HTR-8/SVneo (cell line): Measurements from ENCODE around the gene NOP56.

ENCODE experiments used
- DNase-seq: peaks from one replicate; pipeline ENCODE4 v3.0.0; 2011; ENCODE audit warnings: low spot score, mixed read lengths; ENCODE audit not compliant: insufficient read length
- FAIRE-seq: peaks from 2 replicates; lab custom pipeline; 2011; peaks lifted over from hg19 to GRCh38; lab: Jason Lieb, UNC

The NOP56 gene

GRCh38 chr20:2699775-2700413, 47.5 kb downstream of the NOP56 start:
- DNase-seq (no peak), FAIRE-seq (no peak)

DNA sequence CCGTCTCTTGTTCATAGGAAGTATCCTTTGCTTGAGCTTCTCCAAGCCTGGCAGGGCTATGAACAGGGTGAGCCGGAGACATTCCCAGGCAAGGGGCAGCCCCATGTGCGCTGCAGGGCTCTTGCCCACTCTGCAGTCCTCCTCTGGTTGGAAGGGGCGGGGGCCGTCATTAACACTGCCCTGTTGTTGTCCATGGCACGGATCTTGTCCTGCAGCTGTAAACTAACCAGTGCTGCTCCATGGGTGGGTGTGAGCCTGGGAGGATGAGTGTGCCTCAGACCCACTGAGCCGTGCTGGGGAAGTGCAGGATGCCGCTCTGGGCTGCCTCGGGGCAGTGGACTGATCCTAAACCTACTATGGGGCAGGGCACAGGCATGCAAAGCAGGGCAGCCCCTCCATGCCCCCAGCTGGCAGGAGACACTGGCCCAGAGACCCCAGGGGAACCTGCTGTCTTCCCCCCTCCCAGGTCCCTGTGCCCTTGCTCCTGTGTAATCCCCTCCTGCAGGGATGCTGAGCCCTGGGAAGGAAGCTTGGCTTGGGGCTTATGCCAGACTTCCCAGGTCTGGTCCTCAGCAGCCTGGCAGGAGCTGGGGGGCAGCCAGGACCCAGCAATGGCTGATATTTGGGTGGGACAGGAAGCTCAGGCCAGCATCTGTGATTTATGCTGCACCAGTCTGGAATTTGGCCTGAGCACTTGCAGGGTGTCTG, 48.6 kb downstream of the NOP56 start:
- FAIRE-seq (peak; percentile 16), DNase-seq (no peak)

DNA sequence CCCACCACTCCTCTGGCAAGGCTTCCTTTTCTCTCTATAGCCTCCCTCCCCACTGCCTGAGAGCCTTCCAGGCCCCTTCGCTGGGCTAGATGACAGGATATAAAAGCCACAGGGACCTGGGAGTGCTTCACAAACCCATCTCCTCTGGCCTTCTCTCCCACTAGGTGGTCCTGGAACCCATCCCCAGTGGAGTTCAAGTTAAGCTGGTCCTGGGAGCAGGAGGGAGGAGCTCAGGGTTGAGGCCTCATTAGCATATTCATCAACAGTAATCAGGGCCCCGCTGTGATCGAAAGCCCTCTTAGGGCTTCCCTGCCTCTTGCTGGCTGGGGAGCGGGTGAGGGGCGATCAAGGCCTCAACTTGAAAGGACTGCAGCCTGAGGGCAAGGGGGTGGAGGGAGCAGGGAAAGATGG, 49.2 kb downstream of the NOP56 start:
- FAIRE-seq = no peak
- no peak for DNase-seq

DNA sequence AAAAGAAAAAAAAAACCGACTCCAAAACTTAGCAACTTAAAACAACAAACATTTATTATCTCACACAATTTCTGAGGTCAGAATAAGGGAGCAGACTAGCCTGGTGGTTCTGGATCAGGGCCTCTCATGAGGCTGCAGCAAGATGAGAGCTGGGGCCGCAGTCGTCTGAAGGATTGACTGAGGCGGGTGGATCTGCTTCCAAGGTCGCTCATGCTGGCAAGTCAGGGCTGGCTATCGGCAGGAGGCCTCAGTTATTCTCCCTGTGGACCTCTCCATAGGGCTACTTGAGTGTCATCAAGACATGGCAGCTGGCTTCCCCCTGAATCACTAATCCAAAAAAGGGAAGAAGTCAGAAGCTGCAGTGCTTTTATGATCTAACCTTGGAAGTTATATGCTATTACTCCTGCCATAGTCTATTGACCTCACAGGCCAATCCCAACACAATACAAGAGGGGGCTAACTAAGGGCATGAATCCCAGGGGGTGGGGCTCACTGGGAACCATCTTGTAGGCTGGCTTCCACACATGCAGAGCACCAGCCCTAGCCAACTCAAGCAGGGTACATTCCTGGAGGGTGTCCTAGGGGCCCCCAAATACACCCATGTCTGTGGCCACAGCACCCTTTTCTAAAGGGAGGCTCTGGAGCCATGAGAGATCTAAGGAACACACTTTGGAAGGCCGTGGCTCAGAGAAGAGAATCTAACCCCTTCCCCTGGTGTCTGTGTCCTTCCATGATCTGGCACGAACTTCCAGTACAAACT, 51.5 kb downstream of the NOP56 start:
- no peak for FAIRE-seq

DNA sequence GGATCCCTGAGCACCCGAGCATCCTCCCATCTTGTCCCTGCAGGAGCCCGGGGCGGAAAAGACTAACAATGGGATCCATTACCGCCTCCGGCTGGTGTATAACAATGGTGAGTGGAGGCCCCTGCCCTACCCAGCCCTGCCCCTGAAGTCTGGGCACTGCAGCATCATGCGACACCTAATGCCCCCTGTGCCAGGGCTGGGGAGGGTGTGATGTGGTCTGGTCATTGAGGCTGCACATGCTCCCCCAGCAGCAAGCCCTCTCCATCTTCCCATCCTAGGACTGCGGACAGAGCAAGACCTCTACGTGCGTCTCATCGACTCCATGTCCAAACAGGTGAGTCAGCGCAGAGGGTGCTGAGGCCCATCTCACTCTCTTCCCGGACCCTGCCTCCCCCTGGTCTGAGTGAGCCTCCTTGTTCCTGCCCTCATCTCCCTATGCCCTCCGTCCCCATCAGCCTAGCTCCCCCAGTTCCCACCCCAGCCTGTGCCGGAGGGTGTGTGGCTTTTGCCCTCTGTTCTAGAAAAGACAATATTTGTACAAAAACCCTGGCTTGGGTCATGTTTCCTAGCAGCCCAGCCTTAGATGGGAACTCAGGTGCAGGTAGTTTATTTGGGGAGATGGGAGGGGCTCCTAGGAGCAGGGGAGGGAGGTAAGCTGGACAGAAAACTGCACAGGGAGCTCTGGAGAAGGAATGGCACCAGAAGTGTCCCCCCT, 53.7 kb downstream of the NOP56 start:
- FAIRE-seq = no peak

More for the DNA sequence above, 51.5 kb downstream of the NOP56 start:
- DNase-seq = no peak

GRCh38 chr20:2706688-2707352, 54.4 kb downstream of the NOP56 start:
- DNase-seq = no peak
- FAIRE-seq = no peak

More for the DNA sequence above, 53.7 kb downstream of the NOP56 start:
- DNase-seq = no peak

GRCh38 chr20:2707353-2708072, 55.1 kb downstream of the NOP56 start:
- no peak for FAIRE-seq
- DNase-seq = no peak
